Measurements from ENCODE around the gene FAT4.

FAT4 gene, protein sequence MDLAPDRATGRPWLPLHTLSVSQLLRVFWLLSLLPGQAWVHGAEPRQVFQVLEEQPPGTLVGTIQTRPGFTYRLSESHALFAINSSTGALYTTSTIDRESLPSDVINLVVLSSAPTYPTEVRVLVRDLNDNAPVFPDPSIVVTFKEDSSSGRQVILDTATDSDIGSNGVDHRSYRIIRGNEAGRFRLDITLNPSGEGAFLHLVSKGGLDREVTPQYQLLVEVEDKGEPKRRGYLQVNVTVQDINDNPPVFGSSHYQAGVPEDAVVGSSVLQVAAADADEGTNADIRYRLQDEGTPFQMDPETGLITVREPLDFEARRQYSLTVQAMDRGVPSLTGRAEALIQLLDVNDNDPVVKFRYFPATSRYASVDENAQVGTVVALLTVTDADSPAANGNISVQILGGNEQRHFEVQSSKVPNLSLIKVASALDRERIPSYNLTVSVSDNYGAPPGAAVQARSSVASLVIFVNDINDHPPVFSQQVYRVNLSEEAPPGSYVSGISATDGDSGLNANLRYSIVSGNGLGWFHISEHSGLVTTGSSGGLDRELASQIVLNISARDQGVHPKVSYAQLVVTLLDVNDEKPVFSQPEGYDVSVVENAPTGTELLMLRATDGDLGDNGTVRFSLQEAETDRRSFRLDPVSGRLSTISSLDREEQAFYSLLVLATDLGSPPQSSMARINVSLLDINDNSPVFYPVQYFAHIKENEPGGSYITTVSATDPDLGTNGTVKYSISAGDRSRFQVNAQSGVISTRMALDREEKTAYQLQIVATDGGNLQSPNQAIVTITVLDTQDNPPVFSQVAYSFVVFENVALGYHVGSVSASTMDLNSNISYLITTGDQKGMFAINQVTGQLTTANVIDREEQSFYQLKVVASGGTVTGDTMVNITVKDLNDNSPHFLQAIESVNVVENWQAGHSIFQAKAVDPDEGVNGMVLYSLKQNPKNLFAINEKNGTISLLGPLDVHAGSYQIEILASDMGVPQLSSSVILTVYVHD (N-terminal part only)

DNA sequence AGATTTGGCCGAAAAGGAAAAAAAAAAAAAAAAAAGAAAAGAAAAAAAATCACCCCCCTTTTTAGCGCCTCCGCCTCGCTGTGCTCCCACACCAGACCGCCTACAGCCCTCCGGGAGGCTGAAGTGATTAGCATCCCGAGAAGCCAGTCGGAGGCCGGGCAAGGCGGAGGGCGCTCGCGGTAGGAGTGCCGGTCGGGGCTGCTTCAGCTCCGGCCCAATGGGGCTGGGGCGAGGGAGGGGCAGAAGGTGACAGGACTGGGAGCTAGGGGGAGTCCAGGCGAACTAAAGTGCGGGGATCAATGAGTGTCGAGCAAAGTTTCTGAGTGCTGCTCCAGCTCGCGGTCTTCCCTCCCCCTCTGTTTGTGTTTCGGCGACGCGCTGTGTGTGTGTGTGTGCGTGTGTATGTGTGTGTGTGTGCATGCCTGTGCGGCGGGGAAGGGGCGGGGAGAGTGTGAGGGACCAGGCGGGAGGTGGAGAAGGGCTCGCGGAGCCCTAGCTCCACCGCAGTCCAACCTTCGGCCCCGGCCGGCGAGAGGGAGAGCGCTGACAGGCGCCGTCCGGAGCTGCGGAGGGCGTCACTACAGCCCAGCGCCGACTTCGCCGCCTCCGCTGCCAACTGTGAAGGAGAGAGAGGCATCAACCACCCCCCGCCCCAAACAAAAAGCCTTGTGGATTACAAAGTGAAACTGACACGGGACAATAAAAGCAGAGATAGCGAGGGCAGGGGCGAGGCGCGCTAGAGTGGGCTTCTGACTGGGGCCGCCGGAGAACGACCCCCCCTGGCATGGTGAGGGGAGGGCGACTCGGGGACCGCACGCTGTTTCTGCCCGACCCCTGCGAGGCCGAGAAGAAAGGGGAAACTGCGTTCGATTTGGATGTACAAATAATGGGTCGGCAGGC lies at the start of gene FAT4:
FAT4 (plus strand) TSS at position 280 of the 900 bp plus-strand sequence. CDS start 1,457 bp downstream, outside the sequence.
- peak; percentile 63 for DNase-seq

DNA sequence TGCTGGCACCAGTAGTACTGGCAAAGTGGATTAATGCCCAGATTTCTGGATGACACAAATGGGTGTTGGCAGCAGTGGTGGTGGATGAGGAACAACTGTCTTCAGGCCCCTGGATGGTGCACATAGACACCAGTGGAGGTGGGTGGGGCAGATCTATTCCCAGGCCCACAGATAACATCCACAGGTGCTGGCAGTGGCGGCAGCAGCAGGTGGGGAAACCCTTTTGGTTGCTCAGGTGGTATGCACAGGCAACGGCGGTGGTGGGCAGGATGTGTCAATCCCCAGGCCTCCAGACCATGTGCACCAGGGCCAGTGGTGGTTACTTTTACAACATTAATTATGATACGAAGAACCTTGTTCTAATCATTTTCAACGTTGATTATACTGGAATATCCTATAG lies 48.9 kb upstream of the FAT4 start:
- no peak for DNase-seq

DNA sequence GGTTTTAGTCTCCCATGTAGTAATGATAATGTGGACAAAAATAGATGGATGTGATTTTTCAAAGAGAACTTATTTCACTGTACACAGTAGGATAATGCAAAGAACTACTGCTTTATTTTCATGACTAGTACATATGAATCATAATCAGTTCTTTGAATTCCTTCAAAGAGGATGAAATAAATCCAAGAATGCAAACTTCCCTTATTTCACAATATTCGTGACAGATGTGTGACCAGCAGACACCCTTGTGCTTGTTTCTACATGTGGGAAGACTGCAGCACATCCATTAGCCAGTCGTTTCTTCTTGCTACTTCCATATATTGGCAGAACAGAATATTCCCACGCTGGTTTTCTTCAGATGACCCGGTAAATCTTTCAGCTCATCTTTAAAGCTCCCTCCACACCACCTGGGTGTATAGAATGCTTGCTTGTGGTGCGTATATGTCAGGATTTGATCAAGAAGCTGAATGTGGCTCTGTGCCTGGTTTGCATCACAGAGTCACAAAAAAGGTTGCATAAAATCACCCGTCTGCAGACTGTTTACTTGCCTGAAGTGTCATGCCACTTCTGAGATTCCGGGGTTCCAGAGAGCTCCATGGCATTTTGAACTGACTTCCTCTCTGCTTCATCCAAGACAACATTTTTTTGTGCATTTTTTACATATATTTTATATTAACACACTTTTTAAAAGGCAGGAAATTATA lies 47.7 kb upstream of the FAT4 start:
- DNase-seq: no peak

DNA sequence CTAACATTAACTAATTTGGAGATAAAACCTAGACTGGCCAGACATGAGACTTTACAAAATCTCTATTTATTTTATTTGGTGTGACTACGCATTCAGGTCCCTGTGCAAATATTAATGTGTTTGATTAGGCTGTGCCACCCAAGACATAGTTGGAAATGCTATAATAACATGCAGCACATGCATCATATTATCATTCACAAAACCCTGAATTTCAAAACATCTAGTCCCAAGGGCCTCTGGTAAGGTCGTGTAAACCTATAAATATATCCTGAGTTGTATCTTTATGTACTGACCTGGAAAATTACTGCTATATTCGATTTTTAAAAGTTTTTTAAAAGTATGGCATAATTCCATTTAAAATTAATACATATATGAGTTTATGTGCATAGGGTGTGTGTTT lies 47.1 kb upstream of the FAT4 start:
- no peak for DNase-seq

DNA sequence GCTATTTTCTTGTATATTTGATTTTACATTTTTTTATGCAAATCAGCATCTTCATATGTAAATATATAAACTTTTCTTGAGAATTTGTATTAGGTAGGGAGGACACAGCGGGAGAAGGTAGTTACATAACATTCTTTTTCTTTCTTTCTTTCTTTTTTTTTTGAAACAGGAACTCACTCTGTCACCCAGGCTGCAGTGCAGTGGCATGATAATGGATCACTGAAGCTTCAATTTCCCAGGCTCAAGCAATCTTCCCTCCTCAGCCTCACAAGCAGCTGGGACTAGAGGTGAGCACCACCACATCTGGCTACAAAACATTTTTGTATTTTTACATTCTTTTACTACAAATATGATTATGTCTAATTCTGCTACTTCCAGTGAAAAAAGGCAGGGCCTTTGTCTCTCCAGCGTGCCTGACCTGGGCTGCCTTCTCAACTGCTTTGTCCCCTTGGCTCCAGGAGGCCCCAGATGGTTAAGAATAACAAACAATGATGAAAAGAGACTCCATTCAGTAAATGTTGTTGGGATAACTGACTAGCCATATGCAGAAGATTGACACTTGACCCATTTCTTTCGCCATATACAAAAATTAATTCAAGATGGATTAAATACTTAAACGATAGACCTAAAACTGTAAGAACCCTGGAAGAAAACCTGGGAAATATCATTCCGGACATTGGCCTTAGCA lies 46.5 kb upstream of the FAT4 start:
- no peak for DNase-seq

DNA sequence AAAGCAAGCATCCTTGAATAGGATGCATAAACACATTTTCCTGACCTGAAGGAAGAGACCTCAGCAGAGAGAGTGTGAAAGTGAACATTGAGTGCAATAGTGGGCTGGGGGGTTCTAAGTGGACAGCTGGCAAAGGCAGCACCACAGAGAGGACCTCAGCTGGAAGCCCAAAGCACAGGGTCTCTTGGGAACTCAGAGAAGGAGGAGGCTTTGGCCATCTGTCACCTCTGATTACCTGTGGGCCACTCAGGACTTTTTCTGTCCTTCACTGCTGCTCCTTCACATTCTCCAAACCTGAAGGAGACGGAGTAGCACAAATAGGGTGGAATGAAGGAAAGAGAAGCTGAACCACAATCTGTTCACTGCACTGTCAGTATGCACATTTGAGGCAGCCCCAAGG lies 37.9 kb upstream of the FAT4 start:
- no peak for DNase-seq

DNA sequence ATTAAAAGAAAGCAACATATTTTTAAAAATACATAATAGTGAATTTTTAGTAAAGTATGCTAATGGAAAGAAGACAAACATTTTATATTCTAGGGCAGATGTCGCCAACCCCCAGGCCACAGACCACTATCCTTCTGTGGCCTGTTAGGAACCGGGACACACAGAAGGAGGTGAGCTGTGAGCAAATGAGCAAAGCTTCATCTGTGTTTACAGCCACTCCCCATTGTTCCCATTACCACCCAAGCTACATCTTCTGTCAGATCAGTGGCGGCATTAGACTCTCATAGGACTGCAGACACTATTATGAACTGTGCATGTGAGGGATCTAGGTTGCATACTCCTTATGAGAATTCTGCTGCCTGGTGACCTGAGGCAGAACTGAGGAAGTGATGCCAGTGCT lies 37.0 kb upstream of the FAT4 start:
- DNase-seq: no peak

DNA sequence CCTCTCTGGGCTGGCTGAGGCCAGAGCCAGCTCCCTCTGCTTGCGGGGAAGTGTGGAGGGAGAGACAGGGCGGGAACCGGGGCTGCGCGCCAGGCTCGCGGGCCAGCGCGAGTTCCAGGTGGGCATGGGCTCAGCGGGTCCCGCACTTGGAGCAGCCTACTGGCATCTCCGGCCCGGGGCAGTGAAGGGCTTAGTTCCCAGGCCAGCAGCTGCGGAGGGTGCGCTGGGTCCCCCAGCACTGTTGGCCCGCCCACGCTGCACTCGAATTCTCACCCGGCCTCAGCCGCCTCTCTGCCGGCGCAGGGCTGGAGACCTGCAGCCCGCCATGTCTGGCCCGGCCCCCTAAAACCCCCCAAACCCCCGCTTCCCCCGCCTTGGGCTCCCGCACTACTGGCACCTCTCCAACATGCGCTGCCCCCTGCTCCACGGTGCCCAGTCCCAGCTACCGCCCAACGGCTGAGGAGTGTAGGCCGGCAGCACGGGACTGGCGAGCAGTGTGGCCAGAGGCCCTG lies 33.8 kb upstream of the FAT4 start:
- DNase-seq: no peak

DNA sequence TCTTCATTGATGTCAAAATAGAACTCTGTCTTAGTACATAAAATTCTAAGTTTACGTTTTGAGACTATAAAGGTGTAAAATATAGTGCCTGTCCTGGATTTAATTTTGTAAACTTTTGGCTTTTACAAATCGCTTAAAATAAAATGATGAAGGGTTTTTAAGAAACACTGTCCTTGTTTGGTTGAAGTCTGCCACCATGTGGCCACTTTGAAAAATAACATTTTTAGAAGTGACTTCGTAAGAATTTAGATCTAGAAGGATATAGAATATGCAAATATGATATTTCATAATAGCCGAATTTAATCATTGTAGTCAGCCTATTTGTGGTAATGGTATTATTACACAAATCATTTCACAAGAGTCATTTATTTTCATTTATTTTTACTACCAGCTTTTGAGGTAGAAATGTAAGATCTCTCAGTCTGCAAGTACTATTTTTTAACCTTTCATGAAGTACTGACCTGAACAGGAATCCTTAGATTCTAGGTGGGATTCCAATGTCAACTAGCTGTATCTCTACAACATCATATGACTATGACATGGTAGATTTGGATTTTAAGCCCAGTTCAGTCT lies 31.0 kb upstream of the FAT4 start:
- DNase-seq: no peak

DNA sequence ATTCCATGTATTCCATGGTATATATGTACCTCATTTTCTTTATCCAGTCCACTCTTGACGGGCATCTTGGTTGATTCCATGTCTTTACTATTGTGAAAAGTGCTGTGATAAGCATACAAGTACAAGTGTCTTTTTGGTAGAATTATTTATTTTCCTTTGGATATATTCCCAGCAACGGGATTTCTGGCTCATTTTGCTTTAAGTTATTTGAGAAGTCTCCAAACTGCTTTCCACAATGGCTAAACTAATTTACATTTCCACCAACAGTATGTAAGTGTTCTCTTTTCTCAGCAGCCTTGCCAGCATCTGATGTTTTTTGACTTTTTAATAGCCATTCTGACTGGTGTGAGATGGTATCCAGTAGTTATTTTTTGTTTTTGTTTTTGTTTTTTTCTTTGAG lies 17.6 kb upstream of the FAT4 start:
- no peak for DNase-seq

DNA sequence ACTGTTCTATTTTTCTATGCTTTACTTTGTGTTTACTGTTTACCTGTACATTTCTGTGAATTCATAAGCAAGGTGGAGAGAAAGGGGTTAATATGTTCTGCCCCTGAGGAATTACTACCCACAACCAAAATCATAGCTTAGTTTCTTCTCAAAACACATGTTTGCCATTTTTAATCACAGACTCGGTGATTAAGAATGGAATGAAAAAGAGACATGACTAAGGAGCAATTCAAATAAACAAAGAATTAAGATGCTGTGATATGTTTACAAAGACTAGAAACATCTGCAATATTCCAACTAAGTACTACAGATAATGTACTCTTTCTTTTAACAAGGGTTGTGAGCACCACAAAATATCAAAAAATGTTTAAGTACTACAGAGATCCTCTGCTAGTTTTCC lies 11.7 kb upstream of the FAT4 start:
- DNase-seq: no peak

DNA sequence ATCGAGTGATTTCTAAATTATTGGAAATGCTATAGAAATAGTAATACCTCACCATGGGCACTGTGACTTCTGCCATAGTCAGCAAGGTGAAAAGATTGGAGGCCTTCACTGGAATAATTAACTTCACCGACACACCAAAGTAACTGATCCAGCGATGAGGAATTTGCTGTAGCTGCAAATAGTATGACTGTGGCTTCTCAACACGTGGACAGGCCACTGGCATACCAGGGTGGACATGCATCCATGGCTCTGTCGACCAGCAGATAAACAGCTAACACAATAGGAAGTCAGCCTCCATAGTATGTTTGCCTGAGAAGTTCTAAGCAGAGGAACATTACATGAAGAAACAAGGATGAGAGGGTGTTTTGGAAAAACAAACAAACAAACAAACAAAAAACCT lies 10.9 kb upstream of the FAT4 start:
- DNase-seq: no peak

DNA sequence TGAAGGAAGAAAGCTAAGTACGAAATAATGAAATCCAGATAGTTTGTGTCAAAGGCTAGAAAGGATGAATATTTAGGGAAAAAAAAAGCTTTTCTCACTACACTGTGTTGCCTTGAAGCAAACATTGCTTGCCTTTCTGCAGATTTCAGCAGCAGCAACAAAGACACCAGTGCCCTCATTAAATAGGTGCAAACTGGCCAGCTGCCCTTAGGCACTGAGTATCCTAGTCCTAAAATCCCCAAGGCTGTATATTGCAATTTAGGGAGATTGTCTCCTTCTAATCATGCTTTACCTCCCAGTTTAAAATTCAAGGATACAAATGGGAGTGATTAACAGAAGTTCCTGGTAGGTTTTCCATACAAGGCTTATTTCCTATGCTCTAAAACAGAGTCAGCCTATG lies 8.6 kb upstream of the FAT4 start:
- DNase-seq: no peak

DNA sequence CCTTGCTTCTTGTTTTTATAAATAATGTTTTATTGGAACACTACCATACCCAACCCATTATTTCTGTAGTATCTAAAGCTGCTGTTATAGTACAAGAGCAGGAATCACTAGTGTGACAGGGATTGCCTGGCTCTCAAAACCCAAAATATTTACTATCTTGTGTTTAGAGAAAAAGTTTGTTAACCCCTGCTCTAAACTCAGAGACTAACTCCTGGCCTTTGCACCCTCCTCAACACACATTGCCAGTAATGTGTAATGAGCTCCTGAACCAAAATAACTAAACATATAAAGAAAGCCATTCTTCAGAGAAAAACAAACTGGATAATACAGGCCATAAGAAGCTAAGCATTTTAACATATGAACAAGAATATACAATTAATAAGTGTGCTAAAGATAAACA lies 8.2 kb upstream of the FAT4 start:
- DNase-seq: no peak

DNA sequence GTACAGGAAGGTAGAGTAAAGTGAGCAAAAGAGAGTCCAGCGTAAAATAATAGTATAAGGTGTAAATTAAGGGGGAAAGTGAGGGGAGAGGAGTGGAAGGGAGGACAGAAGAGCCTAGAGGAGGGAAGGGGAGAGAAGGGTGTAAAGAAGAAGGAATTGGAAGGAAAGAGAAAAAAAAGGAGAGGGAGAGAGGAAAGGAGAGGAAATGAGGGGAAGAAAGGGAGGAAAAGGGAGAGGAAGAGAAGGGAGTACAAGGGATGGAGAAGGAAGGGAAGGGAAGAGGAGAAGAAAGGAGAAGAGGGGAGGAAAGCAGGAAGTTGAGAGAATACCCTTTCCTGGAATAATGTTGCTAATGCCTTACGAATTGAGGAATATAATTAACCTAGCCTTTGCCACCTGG lies 3.3 kb upstream of the FAT4 start:
- DNase-seq: no peak

DNA sequence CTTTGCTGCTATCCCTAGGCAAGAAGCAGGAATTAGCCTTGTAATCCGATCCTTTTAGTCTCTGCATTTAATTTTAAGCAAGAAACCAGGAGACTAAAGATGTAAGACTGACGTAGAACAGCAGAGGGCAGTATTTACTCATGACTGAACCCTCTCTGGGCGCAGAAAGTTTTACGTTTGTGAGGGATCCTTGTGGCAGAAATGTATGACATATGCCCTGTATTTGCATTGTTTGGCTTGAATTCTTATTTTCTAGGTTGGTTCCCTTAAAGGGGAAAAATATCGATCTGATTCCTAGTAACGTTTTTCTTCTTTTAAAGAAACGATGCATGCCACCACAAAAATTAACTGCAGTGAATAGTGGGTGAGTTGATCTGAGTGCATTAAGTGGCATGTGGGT lies 1.3 kb upstream of the FAT4 start:
- no peak for DNase-seq

DNA sequence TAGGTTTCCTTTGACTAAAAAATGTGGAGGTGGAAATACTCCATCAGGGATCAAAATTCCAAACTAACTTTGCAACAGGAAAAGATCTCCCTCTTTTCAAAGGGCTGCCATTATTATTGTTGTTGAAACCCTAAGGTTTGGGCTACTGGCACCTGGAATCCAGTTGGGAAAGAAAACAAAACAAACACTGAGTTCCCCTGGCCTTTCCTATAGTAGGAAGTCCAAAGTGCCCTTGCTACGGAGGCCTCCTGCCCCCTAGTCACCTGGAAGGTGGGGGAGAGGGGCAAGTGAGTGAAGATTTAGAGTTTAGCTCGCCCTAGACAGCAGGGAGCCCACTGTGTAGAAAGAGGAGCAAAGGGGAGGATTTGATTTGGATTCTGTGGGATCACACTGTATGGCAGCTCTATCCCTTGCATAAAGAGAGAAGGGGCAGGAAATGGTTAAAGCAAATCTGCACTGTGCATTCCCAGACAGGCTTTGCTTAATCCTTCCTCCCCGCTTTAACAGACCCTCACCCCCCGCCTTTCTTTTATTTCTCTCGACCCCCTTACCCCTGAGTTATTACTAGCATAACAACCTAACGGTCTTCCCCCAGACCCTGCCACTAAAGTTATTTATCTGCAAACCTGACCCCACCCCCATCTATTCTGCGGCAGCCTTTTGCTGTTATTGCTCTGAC lies 627 bp upstream of the FAT4 start:
- no peak for DNase-seq

DNA sequence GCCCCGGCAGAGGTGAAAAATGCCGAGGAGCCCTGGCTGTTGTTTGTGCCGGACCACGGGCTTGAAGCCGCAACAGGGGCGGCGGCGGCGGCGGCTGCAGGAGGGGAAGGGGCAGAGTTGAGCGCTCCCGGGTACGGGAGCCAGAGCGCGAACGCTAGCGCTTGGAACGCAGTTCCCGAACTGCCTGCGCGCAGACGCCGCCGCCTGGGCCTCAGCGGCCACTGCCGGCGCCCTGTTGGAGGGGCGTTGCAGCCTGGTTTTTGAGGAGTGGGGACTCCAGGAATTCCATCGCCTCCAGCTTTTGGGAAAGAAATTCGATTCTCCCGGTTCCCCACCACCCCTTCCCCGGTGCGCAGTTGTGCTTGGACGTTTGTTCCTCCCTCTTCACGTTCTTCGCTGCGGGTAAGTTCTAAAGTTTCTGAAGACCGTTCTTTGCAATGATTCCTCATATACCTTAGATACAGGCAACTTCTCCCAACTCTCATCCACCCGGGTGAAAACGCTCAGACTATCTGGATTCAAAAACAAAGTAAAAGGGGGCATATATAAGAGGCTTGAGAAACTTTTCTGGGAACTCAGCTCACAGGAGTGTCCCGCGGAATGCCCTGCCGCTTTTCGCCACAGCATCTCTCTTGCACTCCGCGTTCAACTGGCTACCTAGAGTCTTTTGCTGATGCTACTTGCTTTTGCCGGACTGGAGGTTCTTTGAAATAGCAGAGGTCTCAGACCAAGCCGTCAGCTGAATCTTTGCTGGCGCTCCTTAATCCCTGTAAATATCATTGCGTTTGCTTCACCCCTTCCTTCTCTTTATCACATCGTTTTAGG lies 1.0 kb downstream of the FAT4 start:
- DNase-seq: peak; percentile 57

DNA sequence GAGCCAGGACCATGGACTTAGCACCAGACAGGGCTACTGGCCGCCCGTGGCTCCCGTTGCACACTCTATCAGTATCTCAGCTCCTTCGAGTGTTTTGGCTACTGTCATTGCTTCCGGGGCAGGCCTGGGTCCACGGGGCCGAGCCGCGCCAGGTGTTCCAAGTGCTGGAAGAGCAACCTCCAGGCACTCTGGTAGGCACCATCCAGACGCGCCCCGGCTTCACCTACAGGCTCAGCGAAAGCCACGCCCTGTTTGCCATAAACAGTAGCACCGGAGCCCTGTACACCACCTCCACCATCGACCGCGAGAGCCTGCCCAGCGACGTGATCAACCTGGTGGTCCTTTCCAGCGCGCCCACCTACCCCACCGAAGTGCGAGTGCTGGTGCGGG lies 1.6 kb downstream of the FAT4 start:
- peak; percentile 57 for DNase-seq

All from activated CD8-positive, alpha-beta memory T cell treated with anti-CD3 and anti-CD28 coated beads for 24 hours (primary cell).